H1 (cell line): ENCODE results near the gene PCSK9. TPM values are rescaled to one million over a fixed set of nuclear protein-coding genes. Genes with fewer than 3 reads are reported as not detected.

ENCODE experiments used
- BACH1 ChIP-seq: IDR thresholded peaks from 2 replicates; pipeline ENCODE4 v1.6.1; 2012; ENCODE audit warnings: low read length, improper control_type of control experiment
- CBX8 ChIP-seq: fragments of 300-800, 300-1000 bp; sonication (generic); IDR thresholded peaks from 2 replicates; pipeline ENCODE4 v1.7.1; 2016; ENCODE audit warnings: low read depth, low read length, borderline replicate concordance
- polyA plus RNA-seq, 7 experiments: library from polyadenylated mRNA; depleted of rRNA in 3 of 7; stranded (reverse) in 5 of 7; unstranded in 2 of 7; fragments of >200 nt in 5 of 7; fragments of 200-250 nt in 2 of 7; gene quantifications; 1 replicate in 5 of 7; 2 replicates in 1 of 7; 4 replicates in 1 of 7; pipeline versions ENCODE4 v1.2.1 to v1.2.3, GENCODE V29; 2011 to 2013; ENCODE audit warnings: missing spikeins in 2 of 7, mixed read lengths in 2 of 7
- total RNA-seq: library from RNA; stranded (reverse); fragmentation: NEBNext Ultra II Directional; extraction: Animal tissue kit (Norgen Biotek cat#: 25700); gene quantifications from 2 replicates; pipeline ENCODE4 v1.2.1, GENCODE V29; 2021

PCSK9 gene
- total and polyA plus RNA-seq, 2 of the 8 experiments (the other 6 are each of a cell fraction or from before 2014, with no cell fraction given), result 22.3 to 32.3 TPM

DNA sequence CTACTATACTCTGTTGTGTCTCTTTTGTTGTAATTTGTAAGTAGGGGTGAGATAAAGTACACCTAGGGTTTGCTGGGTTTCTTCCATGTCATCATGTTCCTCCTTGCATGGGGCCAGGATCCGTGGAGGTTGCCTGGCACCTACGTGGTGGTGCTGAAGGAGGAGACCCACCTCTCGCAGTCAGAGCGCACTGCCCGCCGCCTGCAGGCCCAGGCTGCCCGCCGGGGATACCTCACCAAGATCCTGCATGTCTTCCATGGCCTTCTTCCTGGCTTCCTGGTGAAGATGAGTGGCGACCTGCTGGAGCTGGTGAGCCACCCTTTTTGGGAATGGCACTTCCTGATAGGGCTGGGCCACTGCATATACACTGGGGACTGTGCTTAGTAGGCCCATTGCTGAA is 4.4 kb downstream of the PCSK9 start (continued):
- TF ChIP-seq BACH1 (no peak), CBX8 (no peak)
- TF ChIP-seq, all 59 proteins: peak for 0
